Activated CD8-positive, alpha-beta memory T cell treated with anti-CD3 and anti-CD28 coated beads for 36 hours (primary cell): Measurements from ENCODE around the gene GNG2. TPM values are rescaled to one million over a fixed set of nuclear protein-coding genes. Genes with fewer than 3 reads are reported as not detected.

Experiments
- CTCF ChIA-PET: fragments of 350-600 bp; sonication (Branson Sonifier 250); formaldehyde crosslinking; loops from one replicate; lab custom pipeline; 2021; ENCODE audit warnings: antibody characterized with exemption; lab: Charles Lee
- POLR2A ChIA-PET: fragments of 350-600 bp; sonication (Branson Sonifier 250); formaldehyde crosslinking; loops from one replicate; lab custom pipeline; 2021; ENCODE audit warnings: antibody characterized with exemption; lab: Charles Lee
- total RNA-seq, 2 experiments: library from RNA; stranded (reverse); gene quantifications; one replicate each; pipeline ENCODE4 v1.2.3, GENCODE V29; 2021

The GNG2 gene
- total RNA-seq, 2 experiments from 2014 or later, result 108 to 110 TPM

DNA sequence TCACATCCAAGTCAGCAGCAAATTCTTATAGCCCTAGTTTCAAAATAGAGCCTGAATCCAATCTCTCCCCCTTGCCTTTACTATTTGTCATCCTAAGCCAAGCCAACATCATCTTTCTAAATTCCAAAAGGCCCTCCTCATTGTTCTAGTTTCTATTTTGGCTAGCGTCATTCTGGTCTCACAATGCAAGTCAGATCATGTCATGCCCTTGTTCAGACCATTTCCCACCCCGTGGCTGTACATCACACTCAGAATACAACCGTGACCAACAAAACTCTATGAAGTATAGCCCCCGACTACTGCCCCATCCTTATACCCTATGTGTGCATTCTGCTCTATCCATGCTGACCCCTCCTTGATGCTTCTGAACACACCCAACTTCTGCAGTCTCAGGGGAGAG is 12.3 kb upstream of the GNG2 start:
- ChIA-PET CTCF (interaction anchor here (1.0 to 2.9 kb wide), 3 partner anchors 13 to 142 kb away, joined by 3 to 13 read pairs (median 3); partner anchors contain the start of gene GNG2), POLR2A (interaction anchor here (2.2 kb wide), 1 partner anchor 13 kb away, joined by 23 read pairs; the partner anchor contains the start of gene GNG2)

DNA sequence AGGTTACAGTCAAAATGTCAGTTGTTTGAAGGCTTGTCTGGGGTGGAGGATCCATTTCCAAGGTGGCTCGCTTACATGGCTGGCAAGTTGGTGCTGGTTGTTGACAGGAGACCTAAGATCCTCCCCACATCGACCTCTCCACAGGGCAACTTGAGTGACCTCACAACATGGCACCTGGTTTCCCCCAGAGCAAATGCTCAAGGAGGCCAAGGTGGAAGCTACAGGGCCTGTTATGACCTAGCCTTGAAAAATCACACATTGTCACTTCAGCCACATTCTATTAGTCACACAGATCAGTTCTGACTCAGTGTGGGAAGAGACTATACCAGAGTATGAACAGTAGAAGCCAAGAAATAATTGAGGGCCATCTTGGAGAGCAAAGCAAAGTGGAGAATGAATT is 11.3 kb upstream of the GNG2 start:
- ChIA-PET POLR2A (interaction anchor here (0.6 kb wide), 2 partner anchors 11 to 52 kb away, joined by 3 read pairs; partner anchors contain the start of gene GNG2), CTCF (interaction anchor here (1.6 kb wide), 1 partner anchor 12 kb away, joined by 5 read pairs; the partner anchor contains the start of gene GNG2)

DNA sequence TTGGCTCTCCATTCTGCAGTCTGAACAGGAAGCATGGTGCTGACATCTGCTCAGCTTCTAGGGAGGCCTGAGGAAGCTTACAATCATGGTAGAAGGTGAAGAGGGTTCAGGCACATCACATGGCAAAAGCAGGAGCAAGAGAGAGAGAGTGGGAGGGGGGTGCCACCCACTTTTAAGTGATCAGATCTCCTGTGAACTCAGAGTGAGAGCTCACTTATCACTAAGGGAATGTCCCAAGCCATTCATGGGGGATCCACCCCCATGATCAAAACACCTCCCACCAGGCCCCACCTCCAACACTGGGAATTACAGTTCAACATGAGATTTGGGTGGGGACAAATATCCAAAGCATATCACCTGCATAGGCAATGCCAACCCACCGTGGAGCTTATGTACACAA is 9.8 kb upstream of the GNG2 start:
- ChIA-PET POLR2A (interaction anchor here (1.1 kb wide), 1 partner anchor 10 kb away, joined by 6 read pairs; the partner anchor contains the start of gene GNG2), CTCF (interaction anchor here (1.2 kb wide), 1 partner anchor 128 kb away, joined by 4 read pairs; no protein-coding TSS in a partner anchor)

DNA sequence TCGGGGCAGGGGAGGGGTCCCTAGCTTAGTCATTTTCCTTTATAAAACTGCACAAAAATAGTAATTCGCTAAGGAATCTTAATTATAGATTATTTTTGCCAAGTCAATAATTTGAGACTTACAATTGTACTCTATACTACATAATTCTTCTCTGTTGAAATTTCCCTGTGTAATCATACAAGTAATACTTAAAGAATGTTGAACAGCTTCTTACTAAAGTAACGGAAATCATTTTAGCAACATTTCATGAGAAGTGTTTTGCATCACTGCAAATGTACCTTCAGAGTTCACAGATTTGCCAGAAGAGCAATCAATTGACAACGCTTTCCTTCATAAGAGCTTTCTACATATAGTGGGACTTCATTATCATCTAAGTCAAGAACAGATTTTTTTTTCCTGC is 7.9 kb upstream of the GNG2 start:
- ChIA-PET CTCF (no interaction called here), POLR2A (no interaction called here)

DNA sequence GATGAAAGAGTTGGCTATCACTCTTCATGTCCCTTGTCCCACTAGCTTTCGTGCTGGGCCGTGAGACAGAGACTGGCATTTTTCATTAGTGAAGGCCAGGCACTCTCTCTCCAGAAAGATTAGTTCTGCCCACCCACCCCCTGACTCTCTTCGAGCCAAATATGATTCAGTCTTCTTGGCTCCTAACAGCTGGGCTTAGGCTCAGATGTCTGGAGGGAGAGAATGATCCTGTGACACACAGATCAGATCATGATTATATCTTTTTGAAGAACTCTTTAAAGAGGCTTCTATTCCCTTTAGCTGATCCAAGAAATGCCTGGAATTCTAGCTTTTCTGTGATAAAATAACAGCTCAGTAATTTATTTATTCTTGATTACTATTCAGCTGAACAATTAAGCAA is 5.2 kb upstream of the GNG2 start:
- CTCF ChIA-PET, result no interaction called here
- POLR2A ChIA-PET, result no interaction called here

DNA sequence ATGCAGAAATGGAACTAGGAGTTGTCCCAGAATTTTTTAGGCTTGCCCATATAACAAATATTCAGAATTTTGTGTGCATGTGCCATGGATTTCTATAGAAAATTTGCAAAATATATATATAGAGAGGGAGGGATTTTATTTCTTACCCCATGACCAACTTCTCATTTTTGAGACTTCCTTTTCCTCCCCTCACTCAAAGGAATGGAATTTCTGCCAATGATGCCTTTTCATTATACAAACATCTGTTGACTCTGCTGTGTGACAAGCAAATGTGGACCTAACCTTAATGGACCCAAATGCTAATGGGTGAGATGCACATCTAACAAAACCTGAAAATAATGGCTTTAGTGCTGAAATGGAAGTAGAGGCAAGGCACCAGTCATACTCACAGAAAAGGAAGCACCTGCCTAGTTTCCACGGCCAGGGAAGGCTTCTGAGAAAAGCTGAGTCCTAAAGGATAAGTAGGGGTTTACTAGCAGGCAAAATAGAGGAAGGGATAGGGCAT is 3.6 kb upstream of the GNG2 start:
- ChIA-PET POLR2A (no interaction called here), CTCF (no interaction called here)

DNA sequence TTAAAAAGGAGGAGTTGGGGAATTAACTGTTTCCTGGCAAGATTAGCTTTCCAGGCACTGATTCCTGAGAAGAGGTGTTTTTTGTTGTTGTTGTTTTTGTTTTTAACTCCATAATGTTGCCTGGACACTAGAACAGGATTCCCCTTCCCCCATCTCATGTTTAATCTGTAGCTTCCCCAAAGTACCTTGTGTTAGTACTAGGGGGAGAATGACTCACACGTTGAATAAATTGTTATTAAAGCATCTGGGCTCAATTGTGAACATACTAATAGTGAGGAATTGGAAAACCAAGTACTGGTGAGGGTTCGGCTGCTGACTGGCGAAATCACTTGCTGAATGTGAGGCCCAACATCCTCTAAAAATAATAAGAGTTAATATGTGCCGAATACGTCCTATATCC is 1.3 kb upstream of the GNG2 start:
- POLR2A ChIA-PET, result no interaction called here

DNA sequence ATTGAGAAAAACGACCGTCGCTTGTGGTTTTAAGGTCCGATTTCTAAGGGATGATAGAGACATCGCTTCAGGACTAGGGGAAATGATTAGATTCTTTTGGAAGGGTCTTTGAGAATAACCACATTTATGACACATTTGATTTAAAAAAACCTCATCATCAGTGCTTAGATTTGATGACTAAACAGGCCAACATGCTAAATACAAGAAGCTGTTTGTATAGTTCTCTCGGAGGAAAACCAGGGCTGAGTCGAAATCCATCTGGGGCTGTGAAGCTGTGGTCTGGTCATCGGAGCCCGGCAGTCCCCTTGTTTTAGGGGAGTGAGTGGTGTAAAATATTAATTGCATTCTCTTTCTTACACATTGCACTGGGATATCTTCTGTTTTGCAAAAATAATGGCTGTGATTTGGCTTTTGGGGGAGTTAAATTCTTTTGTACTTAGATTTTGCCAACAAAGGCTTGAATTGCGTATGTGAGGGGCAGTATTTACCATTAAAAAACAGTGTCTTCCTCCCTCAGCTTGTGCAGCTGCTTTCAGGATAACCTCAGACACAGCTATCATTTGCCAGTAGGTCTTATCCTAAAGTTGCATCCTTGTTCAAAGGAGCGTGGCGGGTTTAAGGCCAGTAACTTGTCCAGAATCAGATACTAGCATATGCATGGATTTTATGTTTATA is 550 bp downstream of the GNG2 start:
- ChIA-PET POLR2A (interaction anchor here (0.7 to 2.1 kb wide), 11 partner anchors 11 to 1232 kb away, joined by 3 to 23 read pairs (median 3); no protein-coding TSS in a partner anchor), CTCF (interaction anchor here (0.8 to 3.1 kb wide), 5 partner anchors 12 to 118 kb away, joined by 3 to 13 read pairs (median 5); no protein-coding TSS in a partner anchor)

More for the DNA sequence above, 1.3 kb upstream of the GNG2 start:
- CTCF ChIA-PET, result no interaction called here

DNA sequence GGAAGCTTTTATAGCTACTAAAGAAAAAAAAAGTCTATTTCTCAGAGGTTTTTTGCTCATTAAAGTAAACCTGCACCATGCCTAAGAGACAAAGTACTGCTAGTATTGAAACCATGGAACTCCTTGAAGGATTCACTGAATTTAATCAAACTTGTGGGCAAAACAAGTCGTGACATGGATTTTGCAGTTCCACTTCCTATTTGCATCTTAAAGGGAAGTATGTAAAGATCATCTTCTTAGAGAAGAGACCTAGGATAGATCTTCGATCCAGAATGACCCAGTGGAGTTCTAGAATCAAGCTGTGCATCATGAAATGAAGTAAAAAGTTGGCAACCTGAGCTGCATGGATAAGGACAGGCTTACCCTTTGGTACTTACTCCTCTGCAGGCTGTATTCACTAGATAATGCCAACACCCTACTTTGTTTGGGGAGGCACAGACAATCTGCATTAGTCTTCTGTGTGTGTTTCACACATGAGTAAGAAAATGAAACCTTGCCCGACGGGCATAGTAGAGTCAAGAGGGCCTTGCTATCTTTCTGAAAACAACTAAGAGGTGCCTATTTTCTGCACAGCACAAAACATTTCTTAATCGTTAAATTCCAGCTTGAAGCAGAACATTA is 1.9 kb downstream of the GNG2 start:
- ChIA-PET POLR2A (interaction anchor here (0.7 to 2.1 kb wide), 2 partner anchors 15 kb away, joined by 4 to 23 read pairs; no protein-coding TSS in a partner anchor), CTCF (interaction anchor here (1.9 to 3.1 kb wide), 2 partner anchors 16 to 116 kb away, joined by 6 to 13 read pairs; no protein-coding TSS in a partner anchor)

DNA sequence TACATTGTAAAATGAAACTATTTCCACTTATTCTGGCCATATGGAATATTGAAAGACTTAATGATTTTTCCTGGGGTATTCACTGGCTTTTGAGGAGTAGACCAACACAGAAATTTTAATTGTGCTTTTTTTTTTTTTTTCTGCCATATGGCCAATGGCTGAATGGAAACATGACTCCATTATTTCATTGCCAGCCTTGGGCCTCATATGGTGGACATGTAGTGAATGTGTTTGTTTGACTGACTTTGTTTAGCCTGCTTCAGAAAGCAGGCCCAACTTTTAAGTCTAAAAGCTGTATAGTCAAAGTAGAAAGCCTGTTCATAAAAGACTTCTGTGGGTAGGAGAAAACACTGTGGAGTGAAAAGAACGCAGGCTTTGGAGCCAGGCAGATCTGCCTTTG is 2.4 kb downstream of the GNG2 start:
- CTCF ChIA-PET, result interaction anchor here (0.6 to 3.1 kb wide), 2 partner anchors 16 to 211 kb away, joined by 3 to 13 read pairs; no protein-coding TSS in a partner anchor
- POLR2A ChIA-PET, result interaction anchor here (0.7 kb wide), 1 partner anchor 16 kb away, joined by 4 read pairs; no protein-coding TSS in a partner anchor

DNA sequence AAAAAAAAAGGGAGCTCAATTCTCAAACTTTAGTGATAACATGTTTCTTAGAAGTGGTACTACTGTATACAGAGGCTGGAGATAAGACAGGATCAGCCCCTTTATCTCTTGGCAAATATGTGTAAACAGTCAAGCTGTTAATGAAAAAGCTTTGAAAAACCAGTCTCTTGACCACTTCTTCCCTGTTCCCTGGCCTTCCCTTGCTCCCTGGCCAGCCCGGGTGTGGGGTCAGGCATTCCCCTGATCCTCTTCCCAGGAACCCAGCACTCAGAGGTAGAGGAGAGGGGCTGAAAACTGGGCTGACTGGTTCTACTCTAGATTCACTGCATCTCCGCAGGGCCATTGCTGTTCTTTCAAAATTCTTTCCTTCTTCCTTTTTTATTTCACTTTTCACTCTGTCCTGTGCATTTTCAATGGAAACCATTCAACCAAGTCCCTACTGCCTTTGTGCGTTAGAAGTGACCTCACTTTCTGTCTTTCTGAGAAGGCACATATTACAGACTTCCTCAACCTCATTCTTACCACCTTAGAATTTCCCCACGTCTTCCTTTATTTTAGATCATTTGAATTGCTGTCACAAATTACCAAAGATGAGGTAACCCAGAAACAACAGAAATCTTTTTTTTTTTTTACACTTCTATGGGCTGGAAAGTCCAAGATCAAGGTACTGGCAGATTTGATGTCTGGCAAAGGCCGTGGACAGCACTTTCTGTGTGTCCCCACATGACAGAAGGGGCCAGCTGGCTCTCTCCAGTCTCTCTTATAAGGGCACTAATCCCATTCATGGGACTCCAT is 5.7 kb downstream of the GNG2 start:
- ChIA-PET CTCF (interaction anchor here (1.6 kb wide), 1 partner anchor 113 kb away, joined by 5 read pairs; no protein-coding TSS in a partner anchor), POLR2A (interaction anchor here (0.7 kb wide), 1 partner anchor 113 kb away, joined by 3 read pairs; no protein-coding TSS in a partner anchor)

DNA sequence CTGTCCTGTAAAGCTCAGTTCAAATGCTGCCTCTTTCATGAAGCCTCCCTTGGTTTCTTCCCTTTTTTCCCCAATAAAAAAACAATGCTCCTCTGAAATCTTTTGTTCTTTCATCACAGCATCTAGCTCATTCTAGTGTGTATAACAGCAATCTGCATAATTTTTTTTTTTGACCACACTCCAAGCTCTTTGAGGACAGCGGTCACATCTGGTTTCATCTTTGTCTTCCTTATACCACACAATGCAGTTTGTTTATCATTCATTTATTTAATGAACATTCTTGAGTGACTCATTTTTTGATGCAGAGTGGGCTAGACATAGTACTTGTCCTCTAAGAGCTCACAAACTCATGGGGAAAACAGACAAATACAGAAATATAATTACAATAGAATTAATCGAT is 7.3 kb downstream of the GNG2 start:
- ChIA-PET CTCF (interaction anchor here (1.6 kb wide), 1 partner anchor 112 kb away, joined by 5 read pairs; no protein-coding TSS in a partner anchor), POLR2A (interaction anchor here (0.9 to 1.9 kb wide), 2 partner anchors 21 to 38 kb away, joined by 3 to 14 read pairs; no protein-coding TSS in a partner anchor)

DNA sequence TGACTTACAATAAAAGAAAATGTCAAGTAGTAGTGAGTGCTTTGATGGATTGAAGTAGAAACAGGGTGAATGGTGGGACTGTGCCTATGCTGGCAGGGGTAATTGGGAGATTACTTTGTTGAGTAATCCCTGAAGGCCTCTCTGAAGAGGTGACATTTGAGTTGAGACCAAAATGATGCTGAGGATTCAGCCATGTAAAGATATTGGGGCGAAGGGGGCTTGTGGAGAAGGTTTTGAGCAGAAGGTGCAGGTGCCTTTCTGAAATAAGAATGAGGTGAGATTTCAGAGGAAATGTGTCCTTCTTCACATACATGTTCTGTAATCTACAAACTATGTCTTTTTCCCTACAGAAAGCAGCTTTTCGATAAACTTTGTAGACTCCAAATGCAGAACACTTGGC is 8.0 kb downstream of the GNG2 start:
- ChIA-PET CTCF (no interaction called here), POLR2A (interaction anchor here (1.9 kb wide), 1 partner anchor 21 kb away, joined by 14 read pairs; no protein-coding TSS in a partner anchor)

DNA sequence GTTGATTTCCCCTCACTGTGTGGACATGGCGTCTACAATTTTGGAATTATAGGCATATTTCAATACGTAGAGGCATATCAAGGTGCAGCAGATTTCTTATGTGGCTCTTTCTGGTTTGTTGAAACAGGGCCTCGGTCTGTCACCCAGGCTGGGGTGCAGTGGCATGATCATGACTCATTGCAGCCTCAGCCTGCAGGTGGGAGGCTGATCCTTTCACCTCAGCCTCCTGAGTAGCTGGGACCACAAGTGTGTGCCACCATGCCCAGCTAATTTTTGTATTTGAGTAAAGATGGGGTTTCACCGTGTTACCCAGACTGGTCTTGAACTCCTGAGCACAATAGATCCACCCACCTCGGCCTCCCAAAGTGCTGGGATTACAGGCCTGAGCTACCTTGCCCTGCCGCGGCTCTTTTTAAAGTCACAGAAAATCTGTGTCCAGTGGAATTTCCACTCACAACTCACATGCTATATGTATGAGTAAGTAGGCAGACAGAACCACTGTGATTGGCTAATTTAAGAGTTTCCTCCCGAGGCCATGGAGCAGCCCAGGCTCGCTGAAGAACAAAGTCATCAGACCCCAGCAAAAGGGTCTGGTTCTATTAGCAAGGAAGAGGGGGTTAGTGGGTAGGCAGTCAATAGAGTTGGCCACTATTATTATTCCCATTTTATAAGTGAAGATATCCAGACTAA is 9.1 kb downstream of the GNG2 start:
- ChIA-PET CTCF (interaction anchor here (1.0 to 1.3 kb wide), 2 partner anchors 22 to 36 kb away, joined by 3 read pairs; no protein-coding TSS in a partner anchor), POLR2A (interaction anchor here (0.8 kb wide), 1 partner anchor 23 kb away, joined by 3 read pairs; no protein-coding TSS in a partner anchor)

DNA sequence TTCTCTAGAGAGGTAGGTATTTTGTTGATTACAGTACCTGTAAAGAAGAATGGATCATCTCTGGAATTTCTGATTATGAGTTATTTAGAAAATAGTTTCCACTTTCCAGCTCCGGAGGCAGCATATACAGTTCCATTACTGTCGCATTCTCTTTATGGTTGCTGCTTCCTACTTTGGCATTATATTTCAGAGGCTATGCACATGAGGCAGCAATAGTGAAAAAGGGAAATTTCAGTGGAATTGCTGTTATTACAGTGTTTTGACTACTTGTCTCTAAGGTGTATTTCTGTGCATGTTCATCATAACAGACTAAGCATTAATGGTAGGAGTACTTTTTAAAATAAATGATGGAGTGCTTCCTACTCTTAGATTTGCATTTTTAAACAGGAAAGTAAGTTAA is 10.2 kb downstream of the GNG2 start:
- POLR2A ChIA-PET, result no interaction called here
- CTCF ChIA-PET, result no interaction called here

DNA sequence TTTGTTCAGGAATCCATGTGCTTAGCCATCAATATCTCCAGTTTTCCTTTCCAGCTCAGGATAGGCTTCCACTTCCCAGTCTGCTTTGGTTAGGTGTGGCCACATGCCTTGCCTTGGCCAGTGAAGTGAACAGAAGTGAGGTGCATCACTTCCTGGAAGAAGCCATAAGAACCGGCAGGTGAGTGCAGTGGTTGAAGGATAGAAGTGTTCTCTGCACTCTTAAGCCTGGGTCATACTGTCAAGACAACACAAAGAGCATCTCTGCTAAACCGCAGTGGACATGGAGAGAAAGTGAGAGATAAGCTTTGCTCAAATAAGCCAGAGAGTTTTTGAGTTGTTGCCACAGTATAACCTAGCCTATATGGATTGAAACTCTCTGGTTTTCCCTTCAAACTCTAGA is 11.4 kb downstream of the GNG2 start:
- ChIA-PET POLR2A (no interaction called here), CTCF (interaction anchor here (0.6 kb wide), 1 partner anchor 834 kb away, joined by 6 read pairs; no protein-coding TSS in a partner anchor)

DNA sequence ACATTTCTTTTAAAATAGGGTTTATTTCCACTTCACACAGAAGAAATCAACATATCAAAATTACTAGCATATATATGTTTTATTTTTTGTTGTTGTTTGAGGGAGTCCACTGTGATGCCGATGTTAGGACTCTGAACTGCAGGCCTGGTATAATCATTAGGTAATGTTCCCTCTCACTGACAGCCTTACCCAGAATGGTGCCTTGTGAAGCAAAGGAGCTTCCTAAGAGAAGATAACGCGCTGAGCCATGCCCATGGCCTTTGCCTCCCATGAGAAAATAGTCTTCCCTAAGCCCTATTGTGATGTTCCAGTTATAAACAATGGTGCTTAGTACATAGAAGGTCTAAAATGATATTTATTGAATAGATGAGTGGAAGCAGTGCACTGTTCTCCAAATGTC is 12.0 kb downstream of the GNG2 start:
- CTCF ChIA-PET, result interaction anchor here (0.6 kb wide), 1 partner anchor 833 kb away, joined by 6 read pairs; no protein-coding TSS in a partner anchor
- POLR2A ChIA-PET, result interaction anchor here (1.9 kb wide), 1 partner anchor 26 kb away, joined by 9 read pairs; no protein-coding TSS in a partner anchor
